Testis (tissue), 2 donors: ENCODE results near the gene CDC14A.

ENCODE experiments used
- CTCF ChIP-seq, 3 experiments: fragments of 450-650 bp in 2 of 3; fragments of 200-600 bp in 1 of 3; sonication (generic) in 1 of 3; IDR thresholded peaks; one replicate each; pipeline ENCODE4 v1.5.1; 2016 to 2019; ENCODE audit warnings: antibody characterized with exemption in 3 of 3, mild to moderate bottlenecking in 2 of 3, moderate library complexity in 1 of 3
- POLR2A ChIP-seq: fragments of 450-650 bp; IDR thresholded peaks from one replicate; pipeline ENCODE4 v1.6.1; 2017; ENCODE audit warnings: antibody characterized with exemption, mild to moderate bottlenecking, moderate library complexity

GRCh38 chr1:100304227-100304626, 48.1 kb upstream of the CDC14A start:
- TF ChIP-seq CTCF (IDR thresholded peaks at IDR 0.05): no peak
- no peak for TF ChIP-seq POLR2A
